Muscle layer of duodenum (tissue), 2 donors: ENCODE measurements around the gene PDE4B.

Experiments
- H3K27ac ChIP-seq: one replicate; pipeline ENCODE4 v1.7.0; 2013; ENCODE audit warnings: mild to moderate bottlenecking, low read length
- H3K27me3 ChIP-seq: one replicate; pipeline ENCODE4 v1.7.0; 2013; ENCODE audit warnings: low read depth, mild to moderate bottlenecking, control low read depth, low read length
- H3K36me3 ChIP-seq, 2 donors: one replicate each; pipeline ENCODE4 v1.7.0; 2013; ENCODE audit warnings: low read length in 2 of 2, control low read depth in 1 of 2, mild to moderate bottlenecking in 1 of 2; ENCODE audit not compliant: insufficient read depth in 2 of 2, control insufficient read depth in 1 of 2
- H3K4me1 ChIP-seq, 2 donors: one replicate each; pipeline ENCODE4 v1.7.0; 2013; ENCODE audit warnings: low read length in 2 of 2, mild to moderate bottlenecking in 2 of 2, control low read depth in 1 of 2, moderate library complexity in 1 of 2; ENCODE audit not compliant: insufficient read depth in 2 of 2, control insufficient read depth in 1 of 2
- H3K4me3 ChIP-seq, 2 donors: one replicate each; pipeline ENCODE4 v1.7.0; 2013; ENCODE audit warnings: low read length in 2 of 2, low read depth in 1 of 2, mild to moderate bottlenecking in 1 of 2
- H3K9me3 ChIP-seq, 2 donors: one replicate each; pipeline ENCODE4 v1.7.0; 2013; ENCODE audit warnings: low read length in 2 of 2, control low read depth in 1 of 2, mild to moderate bottlenecking in 1 of 2; ENCODE audit not compliant: control insufficient read depth in 1 of 2
- donor health status: healthy.

Gene PDE4B

DNA sequence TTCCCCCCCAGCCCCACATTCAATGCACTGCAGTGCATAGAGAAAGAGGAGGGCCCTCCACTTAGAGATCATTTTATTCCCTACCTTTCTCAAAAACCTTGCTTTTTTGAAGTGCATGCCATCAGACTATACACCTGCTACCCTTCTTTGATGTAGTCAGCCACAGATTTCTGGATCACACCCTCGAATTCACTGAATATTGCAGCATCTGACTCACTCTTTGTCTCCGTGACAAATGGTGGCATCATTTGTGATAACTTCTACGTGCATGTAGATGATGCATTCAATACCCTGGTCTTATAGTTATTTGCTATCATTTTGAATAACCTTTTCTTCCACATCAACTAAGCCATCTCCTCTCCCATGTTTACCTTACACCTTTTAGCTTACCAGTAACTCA lies 431.0 kb downstream of the PDE4B start:
- Histone ChIP-seq H3K27ac (no peak overlapping the region), H3K27me3 (no peaks in the 10 kb centered on the region), H3K9me3 (no peaks in the 10 kb centered on the region), H3K4me3 (no peak overlapping the region), H3K4me1 (no peaks in the 10 kb centered on the region), H3K36me3 (no peaks in the 10 kb centered on the region)

DNA sequence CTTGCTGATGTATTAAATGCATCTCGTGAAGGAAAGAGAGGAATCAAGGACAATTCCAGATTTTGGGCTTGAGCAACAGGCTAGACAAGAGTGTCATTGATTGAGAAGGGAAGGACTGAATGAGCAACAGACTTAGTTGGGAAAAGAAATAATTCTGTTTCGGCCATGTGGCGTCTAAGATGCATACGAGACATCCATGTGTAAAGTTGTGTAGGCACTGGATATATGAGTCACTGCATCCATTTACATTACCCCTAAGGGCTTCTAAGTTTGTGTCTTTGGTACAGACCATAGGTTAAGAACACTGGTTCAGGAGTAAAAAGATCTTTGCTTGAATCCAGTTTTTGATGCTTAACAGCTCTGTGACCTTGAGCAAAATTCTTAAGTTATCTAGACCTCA lies 434.3 kb downstream of the PDE4B start:
- Histone ChIP-seq H3K4me3 (no peak overlapping the region), H3K9me3 (no peaks in the 10 kb centered on the region), H3K36me3 (no peaks in the 10 kb centered on the region), H3K4me1 (no peaks in the 10 kb centered on the region), H3K27me3 (no peaks in the 10 kb centered on the region), H3K27ac (no peak overlapping the region)

DNA sequence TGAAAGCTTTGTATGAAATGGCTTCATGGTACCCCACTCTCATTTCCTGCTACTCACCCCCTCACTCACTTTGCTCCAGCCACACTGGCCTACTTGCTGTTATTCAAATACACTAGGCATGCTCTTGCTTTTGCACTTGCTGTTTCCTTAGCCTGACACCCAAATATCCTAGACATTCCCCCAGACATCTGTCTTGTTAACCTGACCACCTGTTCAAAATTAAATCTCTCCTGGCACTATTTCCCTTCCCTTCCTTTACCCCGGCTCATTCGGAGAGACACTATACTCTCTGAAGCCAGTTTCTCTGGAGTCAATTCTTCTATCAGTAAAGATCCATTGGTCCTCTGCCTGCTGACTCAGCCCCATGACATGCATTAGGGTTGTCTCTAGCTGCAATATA lies 435.3 kb downstream of the PDE4B start:
- H3K27ac ChIP-seq = no peak overlapping the region
- H3K4me3 ChIP-seq = no peak overlapping the region
- no peaks in the 10 kb centered on the region for H3K4me1 ChIP-seq
- H3K27me3 ChIP-seq = no peaks in the 10 kb centered on the region
- no peaks in the 10 kb centered on the region for H3K9me3 ChIP-seq
- H3K36me3 ChIP-seq = no peaks in the 10 kb centered on the region

DNA sequence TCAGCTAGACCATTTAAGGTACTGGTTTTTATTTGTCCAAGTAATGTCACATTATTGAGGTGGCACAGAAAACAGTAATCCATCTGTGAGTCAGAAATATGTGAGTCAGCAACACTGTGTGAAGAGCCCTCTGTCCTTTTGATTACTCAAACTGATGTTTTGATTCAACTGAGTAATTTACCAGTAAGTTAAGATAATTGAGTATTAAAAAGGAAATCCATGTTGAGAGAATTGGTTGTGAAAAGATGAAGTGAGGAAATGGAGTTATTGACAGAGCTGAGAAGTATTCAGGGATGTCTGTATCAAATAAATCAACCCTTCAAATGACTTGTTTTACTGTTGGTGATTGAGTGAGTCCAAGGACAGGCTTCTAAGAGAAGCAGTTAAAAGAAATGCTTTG lies 438.5 kb downstream of the PDE4B start:
- no peak overlapping the region for H3K27ac ChIP-seq

DNA sequence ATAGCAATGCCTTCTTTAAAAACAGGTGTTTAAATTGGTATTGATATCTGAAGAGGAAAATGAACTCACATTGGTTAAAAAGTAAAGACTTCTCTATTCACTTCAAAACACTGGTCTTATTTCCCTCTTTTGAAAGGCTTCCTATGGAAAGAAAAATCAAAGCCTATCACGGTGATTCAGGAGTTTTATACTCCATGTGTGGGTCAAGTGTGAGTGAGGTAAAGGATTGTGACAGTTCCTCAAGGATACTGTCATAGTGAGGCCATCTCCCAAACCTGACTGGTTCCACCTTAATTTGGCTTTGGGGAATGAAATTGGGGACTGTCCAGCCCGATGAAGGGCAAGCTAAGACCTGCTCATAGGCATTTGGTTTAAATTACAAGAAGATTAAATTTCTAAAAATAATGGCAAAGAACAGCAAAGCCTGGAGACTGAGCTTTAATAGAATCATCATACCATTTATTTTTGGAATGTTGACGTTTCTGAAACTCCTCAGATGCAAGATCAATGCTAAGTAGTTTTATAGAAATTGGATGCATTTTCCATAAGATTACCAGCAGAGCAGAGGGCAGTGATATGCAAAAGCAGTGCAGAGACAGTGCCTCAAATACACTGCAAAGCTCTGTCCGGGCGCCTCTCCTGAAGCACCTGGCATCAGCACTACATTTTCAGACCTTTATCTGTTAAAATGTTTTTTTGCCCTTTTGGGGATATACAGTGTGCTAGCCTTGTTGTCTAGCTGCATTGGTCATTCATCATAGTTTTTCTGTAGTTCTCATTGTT lies 439.2 kb downstream of the PDE4B start:
- Histone ChIP-seq H3K36me3 (no peaks in the 10 kb centered on the region), H3K4me1 (no peaks in the 10 kb centered on the region), H3K27ac (no peak overlapping the region), H3K27me3 (no peaks in the 10 kb centered on the region), H3K4me3 (no peak overlapping the region), H3K9me3 (no peaks in the 10 kb centered on the region)

More for the DNA sequence above, 438.5 kb downstream of the PDE4B start:
- H3K4me3 ChIP-seq = no peak overlapping the region
- H3K36me3 ChIP-seq = no peaks in the 10 kb centered on the region
- no peaks in the 10 kb centered on the region for H3K27me3 ChIP-seq
- no peaks in the 10 kb centered on the region for H3K4me1 ChIP-seq
- no peaks in the 10 kb centered on the region for H3K9me3 ChIP-seq

DNA sequence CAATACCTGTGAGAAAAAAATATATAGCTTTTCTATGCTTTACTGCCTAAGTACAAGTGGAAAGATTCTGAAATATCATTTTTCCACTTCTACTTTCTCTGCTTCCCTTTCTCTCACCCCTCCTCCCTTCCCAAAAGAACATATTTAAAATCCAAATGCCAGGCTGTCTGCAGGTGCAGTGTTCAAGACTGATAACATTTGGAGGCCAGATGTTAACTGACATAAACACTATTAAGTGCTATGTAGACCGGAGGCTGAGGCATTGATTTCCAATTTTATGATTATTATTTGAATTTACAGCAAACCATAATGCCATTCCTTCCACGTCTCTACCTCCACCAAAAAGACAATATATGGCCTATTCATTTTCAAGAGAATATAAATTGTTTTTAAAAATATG lies 444.3 kb downstream of the PDE4B start:
- no peaks in the 10 kb centered on the region for H3K4me1 ChIP-seq
- no peak overlapping the region for H3K27ac ChIP-seq
- H3K27me3 ChIP-seq = no peaks in the 10 kb centered on the region
- no peak overlapping the region for H3K4me3 ChIP-seq
- H3K36me3 ChIP-seq = no peaks in the 10 kb centered on the region
- H3K9me3 ChIP-seq = no peaks in the 10 kb centered on the region

DNA sequence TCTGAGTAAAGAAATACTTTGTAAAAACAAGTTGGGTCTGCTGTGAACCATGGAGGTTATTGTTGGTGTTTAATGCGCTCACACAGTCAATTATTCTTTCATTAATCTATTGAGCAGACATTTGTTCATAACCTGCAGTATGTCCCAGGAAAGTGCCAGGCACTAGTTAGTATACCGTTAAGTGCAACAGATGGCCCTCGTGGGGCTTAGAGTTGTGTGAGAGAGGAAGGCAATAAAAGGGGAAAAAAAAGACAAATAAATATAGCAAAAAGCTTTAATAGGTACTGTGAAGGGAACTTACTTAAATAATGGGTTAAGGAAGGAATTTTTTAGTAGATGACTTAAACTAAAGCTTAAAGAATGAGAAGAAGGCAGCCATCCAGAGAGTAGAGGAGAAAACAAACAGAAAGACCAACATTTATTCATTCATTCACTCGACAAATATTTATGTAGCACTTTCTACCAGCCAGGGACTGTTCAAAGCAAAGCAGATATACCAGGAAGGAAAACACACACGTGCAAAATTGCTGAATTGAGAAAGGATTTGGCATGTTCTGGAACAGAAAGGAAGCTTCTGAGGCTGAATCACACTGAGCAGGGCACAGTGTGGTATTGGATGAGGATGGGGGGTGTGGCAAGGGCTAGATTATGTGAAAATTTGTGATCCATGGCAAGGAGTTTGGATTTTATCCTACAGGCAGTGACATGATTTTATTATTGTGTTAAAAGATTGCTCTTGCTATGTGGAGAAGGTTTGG lies 445.2 kb downstream of the PDE4B start:
- Histone ChIP-seq H3K4me3 (no peak overlapping the region), H3K4me1 (peaks cover 0 to 6% of the 10 kb centered on the region in 2 donors), H3K9me3 (no peaks in the 10 kb centered on the region), H3K36me3 (no peaks in the 10 kb centered on the region), H3K27me3 (no peaks in the 10 kb centered on the region), H3K27ac (no peak overlapping the region)

DNA sequence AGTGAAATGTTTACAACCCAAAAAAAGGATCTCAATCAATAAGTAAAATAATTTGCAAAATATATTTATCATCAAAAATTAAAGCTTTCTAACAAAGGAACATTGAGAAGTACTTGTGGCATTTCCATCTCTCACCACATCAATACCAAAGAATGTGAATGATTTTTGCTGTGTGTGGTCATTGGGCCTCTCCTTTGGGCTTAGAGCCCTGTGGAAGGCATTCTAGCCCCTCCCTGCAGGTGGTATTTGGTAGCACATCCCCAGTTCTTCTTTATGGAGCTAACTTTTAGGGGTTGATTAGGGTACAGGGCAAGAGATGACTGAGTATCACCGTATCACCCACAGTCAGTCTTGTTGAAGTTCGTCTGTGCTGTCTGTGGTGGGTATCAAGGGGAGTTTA lies 447.1 kb downstream of the PDE4B start:
- H3K27ac ChIP-seq = no peak overlapping the region
- no peaks in the 10 kb centered on the region for H3K9me3 ChIP-seq
- no peaks in the 10 kb centered on the region for H3K36me3 ChIP-seq
- no peaks in the 10 kb centered on the region for H3K27me3 ChIP-seq
- H3K4me3 ChIP-seq = no peak overlapping the region
- H3K4me1 ChIP-seq = peaks cover 0 to 16% of the 10 kb centered on the region in 2 donors

DNA sequence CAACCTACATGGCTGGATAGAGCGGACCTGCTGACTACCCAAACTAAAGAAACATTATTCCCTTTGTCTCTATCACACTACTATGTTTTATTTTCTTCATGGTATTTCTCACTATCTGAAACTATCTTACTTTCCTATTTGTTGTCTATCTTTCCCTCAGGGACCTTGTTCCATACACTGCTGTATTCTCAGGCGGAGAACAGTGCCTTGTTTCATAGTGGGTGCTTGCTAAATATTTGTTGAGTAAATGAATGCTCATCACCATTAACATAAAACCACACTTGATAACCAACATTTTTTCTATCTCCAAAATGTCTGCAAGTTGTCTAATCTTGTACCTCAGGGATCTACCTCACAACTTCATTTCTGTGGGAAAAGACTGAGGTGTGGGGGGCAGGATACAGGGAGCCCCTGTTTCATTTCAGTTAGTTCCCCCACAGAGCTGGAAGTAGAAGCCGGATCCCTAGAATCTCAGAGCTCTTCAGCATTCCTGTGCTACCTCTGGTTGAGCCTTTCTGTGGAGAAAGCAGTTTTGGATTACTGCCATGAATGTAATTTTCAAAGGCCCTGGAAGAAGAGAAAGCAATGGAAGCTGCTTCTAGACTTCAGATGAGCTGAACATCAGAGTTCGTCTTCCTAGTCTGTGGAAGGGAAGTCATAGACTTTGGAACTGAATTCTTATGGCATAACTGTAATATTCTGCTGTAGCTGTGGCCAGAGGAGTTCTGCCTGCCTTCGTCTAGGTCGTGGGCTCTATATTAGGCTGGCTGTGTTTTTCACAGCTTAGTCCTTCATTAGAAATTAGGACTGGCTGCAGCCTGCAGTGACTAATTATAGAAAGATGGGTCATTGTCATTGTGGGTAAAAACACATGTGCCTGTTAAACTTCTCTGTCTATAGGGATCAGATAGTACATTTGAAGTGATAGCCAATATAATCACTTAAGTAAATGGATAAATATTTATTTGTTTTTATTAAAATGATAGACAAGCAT lies 448.1 kb downstream of the PDE4B start:
- H3K27ac ChIP-seq = no peak overlapping the region
- H3K4me1 ChIP-seq = peaks cover 0 to 16% of the 10 kb centered on the region in 2 donors
- no peaks in the 10 kb centered on the region for H3K27me3 ChIP-seq
- no peak overlapping the region for H3K4me3 ChIP-seq
- no peaks in the 10 kb centered on the region for H3K36me3 ChIP-seq
- H3K9me3 ChIP-seq = no peaks in the 10 kb centered on the region

DNA sequence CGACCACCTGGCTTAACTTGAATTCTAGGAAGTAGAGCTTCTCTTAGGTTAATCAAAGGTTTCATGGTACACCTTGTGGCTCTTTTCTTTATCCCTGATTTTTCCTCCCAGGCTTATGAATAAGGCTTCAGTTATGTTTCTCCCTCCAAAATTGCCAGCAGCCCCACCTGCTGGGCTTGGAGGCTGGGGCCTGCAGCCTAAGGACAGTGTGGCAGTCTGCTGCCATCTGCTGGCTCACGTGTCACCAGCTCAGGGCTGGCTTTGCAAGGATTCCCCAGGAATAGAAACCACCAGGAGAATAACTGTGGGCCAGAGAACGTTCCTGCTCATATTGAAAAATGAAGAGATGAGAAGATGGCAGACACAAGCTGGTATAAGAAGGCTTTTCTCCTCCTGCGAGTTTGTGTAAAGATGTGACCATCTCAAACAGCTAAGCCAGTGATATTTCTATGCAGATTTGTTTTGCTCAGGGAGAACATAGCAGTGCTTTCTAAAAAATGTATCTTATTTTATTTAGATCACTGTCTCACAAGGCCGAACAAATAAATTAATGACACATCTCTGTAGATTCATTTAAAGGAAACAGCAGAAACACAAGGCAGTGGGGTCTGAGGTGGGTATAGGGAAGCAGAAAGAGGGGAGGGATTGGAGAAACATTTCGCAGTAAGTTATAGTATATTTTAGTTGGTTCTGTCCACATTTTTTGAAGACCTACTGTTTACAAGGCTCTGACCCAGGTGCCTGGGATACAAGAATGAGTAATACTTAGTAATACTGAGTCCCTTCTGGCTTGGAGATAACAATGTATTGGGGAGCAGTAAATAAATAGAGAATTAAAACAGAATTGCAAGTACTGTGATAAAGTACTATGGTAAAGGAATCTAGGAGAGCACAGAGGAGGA lies 450.2 kb downstream of the PDE4B start:
- Histone ChIP-seq H3K4me1 (peaks cover 0 to 16% of the 10 kb centered on the region in 2 donors), H3K27me3 (no peaks in the 10 kb centered on the region), H3K36me3 (no peaks in the 10 kb centered on the region), H3K9me3 (no peaks in the 10 kb centered on the region), H3K4me3 (no peak overlapping the region), H3K27ac (no peak overlapping the region)
